Nasal cavity respiratory epithelium epithelial cell of viscerocranial mucosa (primary cell): ENCODE data around the gene MIB2. TPM values are rescaled to one million over a fixed set of nuclear protein-coding genes. Genes with fewer than 3 reads are reported as not detected.

ENCODE experiments used
- total RNA-seq: library from RNA; depleted of rRNA; stranded (reverse); fragments of >200 nt; gene quantifications from 2 replicates; pipeline ENCODE4 v1.2.3, GENCODE V29; 2014

Gene MIB2
- 68.6 and 97.4 TPM in 2 replicates for total RNA-seq

DNA sequence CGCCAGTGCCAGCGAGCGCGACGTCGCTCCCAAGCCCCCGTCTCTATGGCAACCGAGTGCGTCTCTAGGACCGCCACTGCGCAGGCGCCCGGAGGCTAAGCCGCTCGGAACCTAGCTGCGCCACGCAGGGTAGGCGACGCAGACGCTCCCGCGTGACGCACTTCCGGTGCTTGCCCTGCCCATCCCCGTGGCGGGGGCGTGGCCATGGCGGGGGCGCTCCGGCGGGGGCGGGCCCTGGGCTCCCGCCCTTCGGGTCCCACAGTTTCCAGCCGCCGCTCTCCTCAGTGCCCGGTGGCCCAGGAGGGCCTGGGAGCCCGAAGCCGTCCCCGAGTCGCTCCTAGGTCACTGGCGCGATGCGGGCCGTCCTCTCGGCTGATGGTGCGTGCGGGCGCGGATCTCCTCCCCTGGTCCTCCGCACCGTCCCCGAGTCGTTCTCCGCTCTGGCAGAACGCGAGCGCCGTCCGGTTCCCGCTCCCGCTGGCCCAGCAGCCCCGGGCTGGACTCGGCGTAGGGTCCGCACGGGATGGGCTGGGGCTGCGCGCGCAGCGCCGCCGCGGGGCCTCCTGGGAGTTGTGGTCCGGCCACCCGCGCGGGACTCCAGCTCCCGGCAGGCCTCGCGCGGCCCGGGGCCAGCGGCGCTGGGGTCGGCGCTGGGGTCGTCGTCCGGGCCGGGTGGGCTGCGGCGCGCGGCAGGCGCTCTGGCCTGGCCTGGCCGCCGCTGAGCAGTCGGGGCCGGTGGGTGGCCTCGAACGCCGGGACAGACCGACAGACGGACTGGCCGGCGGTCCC lies at the start of gene MIB2:
TSS of gene MIB2 (plus strand) at position 245 of the 789 bp plus-strand sequence. CDS start 7,953 bp downstream, outside the sequence.

DNA sequence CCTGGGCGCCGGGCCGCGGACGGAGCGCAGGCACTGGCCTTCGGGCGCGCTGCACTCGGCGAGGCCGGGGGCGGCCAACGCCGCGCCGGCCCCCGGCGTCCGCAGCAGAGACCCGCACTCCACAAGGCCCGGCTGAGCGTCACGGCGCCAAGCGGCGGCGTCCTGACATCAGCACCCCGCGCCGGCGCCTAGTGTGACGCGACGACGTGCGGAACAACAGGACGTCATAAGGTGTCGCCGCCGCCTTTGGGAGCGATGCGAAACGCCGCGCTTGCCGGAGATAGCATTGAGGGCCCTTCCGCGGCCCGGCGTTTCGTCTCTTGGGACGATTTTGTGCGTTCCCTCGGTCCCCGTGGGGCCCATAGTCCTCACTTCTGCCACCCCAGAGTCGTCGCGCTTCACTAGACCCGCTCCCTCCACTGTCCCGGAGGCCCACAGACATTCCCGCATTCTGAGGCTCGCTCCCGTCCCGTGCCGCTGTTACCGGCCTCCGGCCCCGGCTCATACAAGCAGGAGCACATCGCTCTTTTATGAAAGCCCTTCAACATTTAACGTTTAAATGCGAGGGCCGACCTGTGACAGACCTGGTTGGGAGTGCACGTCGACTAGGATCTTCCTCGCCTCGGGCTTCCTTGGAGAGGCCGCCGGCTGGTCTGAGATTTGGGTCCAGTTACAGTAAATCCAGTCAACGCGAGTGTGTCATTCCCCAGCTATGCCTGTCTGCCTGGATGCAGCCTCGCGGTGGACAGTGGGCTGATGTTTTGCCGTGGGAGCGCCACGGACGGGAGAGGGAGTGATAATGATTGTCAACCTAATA lies 40.4 kb upstream of the MIB2 start, which contains the start of gene SSU72:
TSS of gene SSU72 (minus strand) at position 143 of the 817 bp plus-strand sequence. CDS start 306 bp downstream, outside the sequence.

DNA sequence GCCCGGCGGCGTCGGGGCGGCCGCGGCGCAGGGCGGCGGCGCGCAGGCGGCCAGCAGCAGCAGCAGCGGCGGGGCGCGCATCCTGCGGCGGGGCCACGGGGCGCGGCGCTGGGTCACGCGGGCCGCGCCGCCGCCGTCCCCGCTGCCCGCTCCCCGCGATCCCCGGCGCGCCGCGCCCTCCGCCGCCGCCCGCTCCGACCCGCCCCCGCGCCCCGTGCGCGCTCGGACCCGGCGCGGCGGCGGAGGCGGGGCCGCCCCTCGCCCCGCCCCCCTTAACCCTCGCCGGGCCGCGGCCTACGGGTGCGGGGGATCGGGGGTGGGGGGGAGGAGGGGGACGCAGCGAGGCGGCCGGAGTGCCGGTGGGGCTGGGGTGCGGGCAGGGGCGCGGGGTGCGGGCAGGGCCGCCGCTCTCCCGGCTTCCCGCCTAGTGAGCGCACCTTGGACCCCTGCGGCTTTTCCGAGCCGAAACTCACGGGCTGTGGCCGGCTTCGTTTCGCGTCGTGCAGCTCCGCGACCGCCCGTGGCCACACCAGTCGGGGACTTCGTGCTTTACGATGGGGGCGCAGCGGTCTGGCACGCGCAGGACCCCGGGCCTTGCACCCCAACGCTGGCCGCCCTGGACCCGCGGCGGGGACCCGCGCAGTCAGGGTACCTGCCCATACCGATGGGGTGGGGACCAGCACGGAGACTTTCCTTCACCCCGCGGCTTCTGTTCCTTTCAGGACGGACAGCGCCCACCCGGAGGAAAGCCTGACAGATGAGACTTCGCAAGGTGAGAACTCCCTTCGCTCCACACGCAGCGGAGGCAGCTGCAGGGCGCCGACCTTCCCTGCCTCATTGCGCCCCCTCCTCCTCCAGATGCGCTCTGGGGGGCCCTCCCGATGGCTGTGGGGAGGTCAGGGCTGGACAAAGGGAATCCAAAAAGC lies 15.1 kb upstream of the MIB2 start, which contains the start of gene FNDC10:
TSS of gene FNDC10 (minus strand) at position 201 of the 926 bp plus-strand sequence. CDS start at position 81, 120 bp downstream.

DNA sequence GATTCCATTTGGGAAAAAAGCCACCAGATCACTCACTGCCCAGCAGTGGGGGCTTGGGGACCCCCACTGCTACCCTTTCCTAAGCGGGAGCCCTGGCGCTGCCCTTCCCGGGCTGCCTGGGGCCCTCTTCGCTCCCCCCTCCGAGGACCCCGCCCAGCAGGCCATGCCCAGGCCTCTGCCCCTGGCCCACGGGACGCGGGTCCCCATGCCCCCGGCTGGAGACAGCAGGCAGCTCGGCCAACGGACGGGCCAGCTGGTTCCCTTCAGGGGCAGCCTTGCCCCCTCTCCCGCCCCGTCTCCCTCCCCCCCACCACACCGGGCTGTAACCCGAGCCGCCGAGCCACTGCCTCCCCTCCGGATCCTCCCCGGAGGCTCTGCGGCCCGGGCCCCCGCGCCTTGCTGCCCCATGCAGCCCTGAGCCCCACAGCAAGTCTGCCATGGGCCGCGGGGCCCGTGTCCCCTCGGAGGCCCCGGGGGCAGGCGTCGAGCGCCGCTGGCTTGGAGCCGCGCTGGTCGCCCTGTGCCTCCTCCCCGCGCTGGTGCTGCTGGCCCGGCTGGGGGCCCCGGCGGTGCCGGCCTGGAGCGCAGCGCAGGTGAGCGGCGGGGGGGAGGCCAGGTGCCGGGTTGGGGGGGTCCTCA lies 16.6 kb downstream of the MIB2 start, which contains the start of gene MMP23B:
TSS of gene MMP23B (plus strand) at position 392 of the 639 bp plus-strand sequence. CDS start at position 438, 46 bp downstream.

DNA sequence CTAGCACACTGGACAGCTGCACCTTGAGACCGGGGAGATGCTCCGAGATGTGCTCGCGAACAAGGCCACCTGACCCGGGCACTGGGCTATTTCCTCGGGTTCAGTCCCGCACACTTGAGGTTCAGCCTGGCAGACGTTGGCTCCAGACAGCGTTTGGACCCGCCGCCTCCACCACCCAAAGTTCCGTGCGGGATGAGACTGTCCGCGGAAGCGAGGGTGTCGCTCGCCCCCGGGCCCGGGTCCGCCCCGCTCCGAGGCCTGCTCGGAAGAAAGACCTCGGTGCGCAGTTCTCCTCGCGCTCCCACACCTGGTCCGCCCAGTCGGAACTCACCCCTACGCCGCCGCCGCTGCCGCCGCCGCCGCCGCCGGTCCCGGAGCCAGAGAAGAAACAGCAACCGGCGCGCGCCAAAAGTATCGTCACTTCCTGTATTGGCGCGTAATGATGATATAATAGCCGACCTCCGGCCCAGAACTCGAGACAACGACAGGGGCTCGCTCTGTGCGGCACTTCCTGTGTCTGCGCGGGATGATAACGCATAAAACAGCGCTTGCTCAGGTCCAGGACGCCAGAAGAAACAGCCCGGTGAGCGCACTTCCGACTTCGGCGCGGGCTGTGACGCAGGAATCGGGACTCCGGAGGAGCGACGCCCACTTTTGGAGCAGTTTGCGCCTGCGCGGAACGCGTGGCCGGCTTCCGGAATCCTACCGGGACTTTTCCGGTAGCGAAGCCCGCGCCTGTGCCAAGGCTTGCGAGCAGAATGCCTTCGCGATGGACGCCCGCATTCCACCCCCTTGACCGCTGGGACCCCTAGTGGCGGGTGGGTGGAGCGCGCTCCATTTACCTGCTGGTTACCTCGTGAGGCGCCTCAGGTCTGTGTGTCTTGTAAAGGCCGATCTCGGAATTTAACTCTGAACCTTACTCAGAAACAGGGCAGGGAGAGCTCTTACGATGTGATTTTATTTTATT lies 43.6 kb downstream of the MIB2 start, which contains the start of gene CDK11B:
TSS of gene CDK11B (minus strand) at position 422 of the 967 bp plus-strand sequence. CDS start 1,519 bp downstream, outside the sequence.

Other genes starting within 250 kb of the MIB2 start
- 60.4 and 110 TPM in 2 replicates for gene AURKAIP1, start 240.3 kb upstream of the MIB2 start, total RNA-seq
- 57.4 and 139 TPM in 2 replicates for gene CCNL2, start 216.2 kb upstream of the MIB2 start, total RNA-seq
- 50.2 and 56.3 TPM in 2 replicates for gene MRPL20, start 208.2 kb upstream of the MIB2 start, total RNA-seq
- gene ANKRD65, start 194.2 kb upstream of the MIB2 start, total RNA-seq, result 4.4 and 18.2 TPM in 2 replicates
- 2.1 and 18.4 TPM in 2 replicates for gene VWA1, start 179.8 kb upstream of the MIB2 start, total RNA-seq
- gene ATAD3C, start 165.8 kb upstream of the MIB2 start, total RNA-seq, result 0.34 and 1.1 TPM in 2 replicates
- gene ATAD3B, start 143.7 kb upstream of the MIB2 start, total RNA-seq, result 16.4 and 24.2 TPM in 2 replicates
- 18.5 and 34.0 TPM in 2 replicates for gene ATAD3A, start 103.3 kb upstream of the MIB2 start, total RNA-seq
- gene TMEM240, start 74.9 kb upstream of the MIB2 start, total RNA-seq, result 0.34 and 0.71 TPM in 2 replicates
- 69.4 and 83.5 TPM in 2 replicates for gene SSU72, start 40.6 kb upstream of the MIB2 start, total RNA-seq
- gene FNDC10, start 15.4 kb upstream of the MIB2 start, total RNA-seq, result 0.34 and 2.5 TPM in 2 replicates
- gene MMP23B, start 16.7 kb downstream of the MIB2 start, total RNA-seq, result 0.34 and 1.1 TPM in 2 replicates
- 8.5 and 12.8 TPM in 2 replicates for gene CDK11B, start 43.5 kb downstream of the MIB2 start, total RNA-seq
- gene SLC35E2B, start 77.3 kb downstream of the MIB2 start, total RNA-seq, result 16.1 and 41.5 TPM in 2 replicates
- 9.6 and 12.7 TPM in 2 replicates for gene CDK11A, start 108.9 kb downstream of the MIB2 start, total RNA-seq
- gene NADK, start 163.0 kb downstream of the MIB2 start, total RNA-seq, result 34.9 and 55.6 TPM in 2 replicates